ENCODE measurements around the gene ATRIP.
A peak's percentile ranks its signal among the peaks of the same experiment; 100 is the strongest.

Gene ATRIP

GRCh38 chr3:48439820-48440589 is 6.5 kb upstream of the ATRIP start, which contains the start of the genes CCDC51 and TMA7 (continued):
- TF ChIP-seq TRIM28 (IDR thresholded peaks at IDR 0.05; ENCODE audit: borderline replicate concordance, low read length) (0 out of 2 replicates have a peak, but pooled peaks have one; percentile 25), ZNF362 (tag by site-specific recombination; IDR thresholded peaks at IDR 0.05) (no peak), ZBTB6 (tag by site-specific recombination; IDR thresholded peaks at IDR 0.05) (no peak), ZNF843 (tag by site-specific recombination; IDR thresholded peaks at IDR 0.05) (no peak), ZNF76 (tag by site-specific recombination; IDR thresholded peaks at IDR 0.05; ENCODE audit: borderline replicate concordance, low read depth) (no peak), ZNF10 (tag by site-specific recombination; IDR thresholded peaks at IDR 0.05) (no peak), ZNF514 (tag by site-specific recombination; IDR thresholded peaks at IDR 0.05) (no peak), ZNF707 (tag by site-specific recombination; IDR thresholded peaks at IDR 0.05) (no peak), ZNF670 (tag by site-specific recombination; IDR thresholded peaks at IDR 0.05; ENCODE audit: low read depth) (no peak), ZNF148 (tag by site-specific recombination; IDR thresholded peaks at IDR 0.05; ENCODE audit: borderline replicate concordance) (no peak), ZBTB7A (tag by site-specific recombination; IDR thresholded peaks at IDR 0.05; ENCODE audit: low read depth) (no peak), ZNF274 (IDR thresholded peaks at IDR 0.05; ENCODE audit: low read length) (no peak), ZNF274 (tag by site-specific recombination; IDR thresholded peaks at IDR 0.05; ENCODE audit: borderline replicate concordance) (no peak), ZNF155 (tag by site-specific recombination; IDR thresholded peaks at IDR 0.05) (no peak), RBAK (tag by site-specific recombination; IDR thresholded peaks at IDR 0.05) (no peak), ZNF248 (tag by site-specific recombination; IDR thresholded peaks at IDR 0.05) (no peak), KLF1 (tag by site-specific recombination; IDR thresholded peaks at IDR 0.05) (peak; percentile 58)
- TF ChIP-seq, protein P1, sequence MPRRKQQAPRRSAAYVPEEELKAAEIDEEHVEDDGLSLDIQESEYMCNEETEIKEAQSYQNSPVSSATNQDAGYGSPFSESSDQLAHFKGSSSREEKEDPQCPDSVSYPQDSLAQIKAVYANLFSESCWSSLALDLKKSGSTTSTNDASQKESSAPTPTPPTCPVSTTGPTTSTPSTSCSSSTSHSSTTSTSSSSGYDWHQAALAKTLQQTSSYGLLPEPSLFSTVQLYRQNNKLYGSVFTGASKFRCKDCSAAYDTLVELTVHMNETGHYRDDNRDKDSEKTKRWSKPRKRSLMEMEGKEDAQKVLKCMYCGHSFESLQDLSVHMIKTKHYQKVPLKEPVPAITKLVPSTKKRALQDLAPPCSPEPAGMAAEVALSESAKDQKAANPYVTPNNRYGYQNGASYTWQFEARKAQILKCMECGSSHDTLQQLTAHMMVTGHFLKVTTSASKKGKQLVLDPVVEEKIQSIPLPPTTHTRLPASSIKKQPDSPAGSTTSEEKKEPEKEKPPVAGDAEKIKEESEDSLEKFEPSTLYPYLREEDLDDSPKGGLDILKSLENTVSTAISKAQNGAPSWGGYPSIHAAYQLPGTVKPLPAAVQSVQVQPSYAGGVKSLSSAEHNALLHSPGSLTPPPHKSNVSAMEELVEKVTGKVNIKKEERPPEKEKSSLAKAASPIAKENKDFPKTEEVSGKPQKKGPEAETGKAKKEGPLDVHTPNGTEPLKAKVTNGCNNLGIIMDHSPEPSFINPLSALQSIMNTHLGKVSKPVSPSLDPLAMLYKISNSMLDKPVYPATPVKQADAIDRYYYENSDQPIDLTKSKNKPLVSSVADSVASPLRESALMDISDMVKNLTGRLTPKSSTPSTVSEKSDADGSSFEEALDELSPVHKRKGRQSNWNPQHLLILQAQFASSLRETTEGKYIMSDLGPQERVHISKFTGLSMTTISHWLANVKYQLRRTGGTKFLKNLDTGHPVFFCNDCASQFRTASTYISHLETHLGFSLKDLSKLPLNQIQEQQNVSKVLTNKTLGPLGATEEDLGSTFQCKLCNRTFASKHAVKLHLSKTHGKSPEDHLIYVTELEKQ (tag by site-specific recombination; IDR thresholded peaks at IDR 0.05; ENCODE audit: borderline replicate concordance) = no peak
- TF ChIP-seq, protein P2, sequence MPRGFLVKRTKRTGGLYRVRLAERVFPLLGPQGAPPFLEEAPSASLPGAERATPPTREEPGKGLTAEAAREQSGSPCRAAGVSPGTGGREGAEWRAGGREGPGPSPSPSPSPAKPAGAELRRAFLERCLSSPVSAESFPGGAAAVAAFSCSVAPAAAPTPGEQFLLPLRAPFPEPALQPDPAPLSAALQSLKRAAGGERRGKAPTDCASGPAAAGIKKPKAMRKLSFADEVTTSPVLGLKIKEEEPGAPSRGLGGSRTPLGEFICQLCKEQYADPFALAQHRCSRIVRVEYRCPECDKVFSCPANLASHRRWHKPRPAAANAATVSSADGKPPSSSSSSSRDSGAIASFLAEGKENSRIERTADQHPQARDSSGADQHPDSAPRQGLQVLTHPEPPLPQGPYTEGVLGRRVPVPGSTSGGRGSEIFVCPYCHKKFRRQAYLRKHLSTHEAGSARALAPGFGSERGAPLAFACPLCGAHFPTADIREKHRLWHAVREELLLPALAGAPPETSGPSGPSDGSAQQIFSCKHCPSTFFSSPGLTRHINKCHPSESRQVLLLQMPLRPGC (tag by site-specific recombination; IDR thresholded peaks at IDR 0.05) = no peak; the same call in 1 of the 2 replicates
- TF ChIP-seq, protein P3, sequence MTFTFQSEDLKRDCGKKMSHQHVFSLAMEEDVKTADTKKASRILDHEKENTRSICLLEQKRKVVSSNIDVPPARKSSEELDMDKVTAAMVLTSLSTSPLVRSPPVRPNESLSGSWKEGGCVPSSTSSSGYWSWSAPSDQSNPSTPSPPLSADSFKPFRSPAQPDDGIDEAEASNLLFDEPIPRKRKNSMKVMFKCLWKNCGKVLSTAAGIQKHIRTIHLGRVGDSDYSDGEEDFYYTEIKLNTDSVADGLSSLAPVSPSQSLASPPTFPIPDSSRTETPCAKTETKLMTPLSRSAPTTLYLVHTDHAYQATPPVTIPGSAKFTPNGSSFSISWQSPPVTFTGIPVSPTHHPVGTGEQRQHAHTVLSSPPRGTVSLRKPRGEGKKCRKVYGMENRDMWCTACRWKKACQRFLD (tag by site-specific recombination; IDR thresholded peaks at IDR 0.05) = no peak
- TF ChIP-seq, protein P4, sequence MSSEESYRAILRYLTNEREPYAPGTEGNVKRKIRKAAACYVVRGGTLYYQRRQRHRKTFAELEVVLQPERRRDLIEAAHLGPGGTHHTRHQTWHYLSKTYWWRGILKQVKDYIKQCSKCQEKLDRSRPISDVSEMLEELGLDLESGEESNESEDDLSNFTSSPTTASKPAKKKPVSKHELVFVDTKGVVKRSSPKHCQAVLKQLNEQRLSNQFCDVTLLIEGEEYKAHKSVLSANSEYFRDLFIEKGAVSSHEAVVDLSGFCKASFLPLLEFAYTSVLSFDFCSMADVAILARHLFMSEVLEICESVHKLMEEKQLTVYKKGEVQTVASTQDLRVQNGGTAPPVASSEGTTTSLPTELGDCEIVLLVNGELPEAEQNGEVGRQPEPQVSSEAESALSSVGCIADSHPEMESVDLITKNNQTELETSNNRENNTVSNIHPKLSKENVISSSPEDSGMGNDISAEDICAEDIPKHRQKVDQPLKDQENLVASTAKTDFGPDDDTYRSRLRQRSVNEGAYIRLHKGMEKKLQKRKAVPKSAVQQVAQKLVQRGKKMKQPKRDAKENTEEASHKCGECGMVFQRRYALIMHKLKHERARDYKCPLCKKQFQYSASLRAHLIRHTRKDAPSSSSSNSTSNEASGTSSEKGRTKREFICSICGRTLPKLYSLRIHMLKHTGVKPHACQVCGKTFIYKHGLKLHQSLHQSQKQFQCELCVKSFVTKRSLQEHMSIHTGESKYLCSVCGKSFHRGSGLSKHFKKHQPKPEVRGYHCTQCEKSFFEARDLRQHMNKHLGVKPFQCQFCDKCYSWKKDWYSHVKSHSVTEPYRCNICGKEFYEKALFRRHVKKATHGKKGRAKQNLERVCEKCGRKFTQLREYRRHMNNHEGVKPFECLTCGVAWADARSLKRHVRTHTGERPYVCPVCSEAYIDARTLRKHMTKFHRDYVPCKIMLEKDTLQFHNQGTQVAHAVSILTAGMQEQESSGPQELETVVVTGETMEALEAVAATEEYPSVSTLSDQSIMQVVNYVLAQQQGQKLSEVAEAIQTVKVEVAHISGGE (tag by site-specific recombination; conservative IDR thresholded peaks at IDR 0.05; ENCODE audit: low read depth) = peak; percentile 83
- TF ChIP-seq, protein P5, sequence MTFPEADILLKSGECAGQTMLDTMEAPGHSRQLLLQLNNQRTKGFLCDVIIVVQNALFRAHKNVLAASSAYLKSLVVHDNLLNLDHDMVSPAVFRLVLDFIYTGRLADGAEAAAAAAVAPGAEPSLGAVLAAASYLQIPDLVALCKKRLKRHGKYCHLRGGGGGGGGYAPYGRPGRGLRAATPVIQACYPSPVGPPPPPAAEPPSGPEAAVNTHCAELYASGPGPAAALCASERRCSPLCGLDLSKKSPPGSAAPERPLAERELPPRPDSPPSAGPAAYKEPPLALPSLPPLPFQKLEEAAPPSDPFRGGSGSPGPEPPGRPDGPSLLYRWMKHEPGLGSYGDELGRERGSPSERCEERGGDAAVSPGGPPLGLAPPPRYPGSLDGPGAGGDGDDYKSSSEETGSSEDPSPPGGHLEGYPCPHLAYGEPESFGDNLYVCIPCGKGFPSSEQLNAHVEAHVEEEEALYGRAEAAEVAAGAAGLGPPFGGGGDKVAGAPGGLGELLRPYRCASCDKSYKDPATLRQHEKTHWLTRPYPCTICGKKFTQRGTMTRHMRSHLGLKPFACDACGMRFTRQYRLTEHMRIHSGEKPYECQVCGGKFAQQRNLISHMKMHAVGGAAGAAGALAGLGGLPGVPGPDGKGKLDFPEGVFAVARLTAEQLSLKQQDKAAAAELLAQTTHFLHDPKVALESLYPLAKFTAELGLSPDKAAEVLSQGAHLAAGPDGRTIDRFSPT (tag by site-specific recombination; IDR thresholded peaks at IDR 0.05) = peak; percentile 84
